K562 (cell line): ENCODE measurements around the gene LOC128125822.

ENCODE experiments used
- ATAC-seq: fragments of 200-7000 bp; cut with Tn5 transposase; 3 replicates; pipeline ENCODE4 v1.9.1; 2020; ENCODE audit warnings: moderate library complexity
- BruUV-seq: library from RNA; stranded (reverse); fragments of 400-500 nt; replicated peaks from 2 replicates; lab custom pipeline; 2021; lab: Mats Ljungman, UMichigan
- CTCF ChIA-PET: fragments of 300-600 bp; formaldehyde crosslinking; extraction: SDS; loops from one replicate; lab custom pipeline; 2021; ENCODE audit warnings: low intra/inter-chr PET ratio; lab: Yijun Ruan, JAX
- POLR2A ChIA-PET: fragments of 300-600, 350-650 bp; sonication (Branson Sonifier 250); formaldehyde crosslinking; extraction: SDS; loops from one replicate; lab custom pipeline; 2021; ENCODE audit warnings: antibody characterized with exemption, inconsistent platforms; lab: Yijun Ruan, JAX
- DNase-seq, 4 experiments: peaks; one replicate each; pipeline versions ENCODE4 v3.0.0 to v3.0.0-alpha.2; 2011 to 2018; ENCODE audit warnings: low spot score in 3 of 4, mixed read lengths in 3 of 4; ENCODE audit errors: extremely low read depth in 1 of 4
- FAIRE-seq: peaks from 2 replicates; lab custom pipeline; 2011; peaks lifted over from hg19 to GRCh38; lab: Jason Lieb, UNC
- H2AFZ ChIP-seq: 2 replicates; pipeline ENCODE4 v1.6.0; 2011; ENCODE audit warnings: low read depth, low read length, control low read depth, inconsistent platforms
- H3K27ac ChIP-seq: fragments of 200-600 bp; 3 replicates; pipeline ENCODE4 v1.8.0; 2011; ENCODE audit warnings: low read depth, mild to moderate bottlenecking, control low read depth, inconsistent platforms, low read length, moderate library complexity, mixed read lengths; ENCODE audit errors: extremely low read depth
- H3K27me3 ChIP-seq, 2 experiments: fragments of 300-600 bp in 1 of 2; 2 replicates in 1 of 2; 3 replicates in 1 of 2; pipeline versions ENCODE4 v1.6.0 to v1.8.0; 2011; ENCODE audit warnings: inconsistent platforms in 2 of 2, low read length in 2 of 2, mild to moderate bottlenecking in 1 of 2, mixed read lengths in 1 of 2, moderate library complexity in 1 of 2; ENCODE audit not compliant: control insufficient read depth in 2 of 2, insufficient read depth in 2 of 2
- H3K36me3 ChIP-seq: fragments of 300-600 bp; 3 replicates; pipeline ENCODE4 v1.8.0; 2011; ENCODE audit warnings: mild to moderate bottlenecking, low read length, inconsistent platforms; ENCODE audit not compliant: control insufficient read depth, insufficient read depth
- H3K4me1 ChIP-seq, 2 experiments: fragments of 200-600 bp in 1 of 2; replicated peaks in 1 of 2; 2 replicates in 1 of 2; 3 replicates in 1 of 2; pipeline versions ENCODE4 v1.5.1 to v1.8.0; 2011; ENCODE audit warnings: inconsistent platforms in 2 of 2, low read length in 2 of 2, mild to moderate bottlenecking in 1 of 2, mixed read lengths in 1 of 2, moderate library complexity in 1 of 2; ENCODE audit not compliant: control insufficient read depth in 2 of 2, insufficient read depth in 2 of 2
- H3K4me2 ChIP-seq: 2 replicates; pipeline ENCODE4 v1.6.1; 2011; ENCODE audit warnings: low read length, control low read depth, inconsistent platforms, mixed read lengths; ENCODE audit not compliant: insufficient read depth
- H3K4me3 ChIP-seq: fragments of 200-600 bp; sonication (generic), shearing (Covaris generic); 2 replicates; pipeline ENCODE4 v1.5.1; 2016; ENCODE audit warnings: control low read depth, inconsistent platforms
- H3K79me2 ChIP-seq: fragments of 200-600 bp; 3 replicates; pipeline ENCODE4 v1.8.0; 2011; ENCODE audit warnings: low read length, inconsistent platforms; ENCODE audit not compliant: control insufficient read depth, insufficient read depth
- H3K9ac ChIP-seq, 2 experiments: 2 replicates each; pipeline versions ENCODE4 v1.6.0 to v1.6.1; 2011; ENCODE audit warnings: low read depth in 2 of 2, low read length in 2 of 2, control low read depth in 1 of 2, inconsistent platforms in 1 of 2, mild to moderate bottlenecking in 1 of 2, mixed read lengths in 1 of 2; ENCODE audit not compliant: insufficient read depth in 1 of 2
- H3K9me1 ChIP-seq: one replicate; pipeline ENCODE4 v1.6.0; 2011; ENCODE audit warnings: inconsistent platforms, mild to moderate bottlenecking, low read length, moderate library complexity; ENCODE audit not compliant: control insufficient read depth, insufficient read depth
- H3K9me3 ChIP-seq: replicated peaks from 2 replicates; pipeline ENCODE4 v1.5.1; 2011; ENCODE audit warnings: low read depth, low read length, inconsistent platforms; ENCODE audit not compliant: control insufficient read depth, insufficient read depth
- H4K20me1 ChIP-seq: replicated peaks from 2 replicates; pipeline ENCODE4 v1.6.1; 2011; ENCODE audit warnings: low read length, inconsistent platforms, mixed read lengths; ENCODE audit not compliant: control insufficient read depth, insufficient read depth
- BRD9 ChIP-seq: fragments of 450-650 bp; IDR thresholded peaks from 2 replicates; pipeline ENCODE4 v1.6.1; 2018; ENCODE audit warnings: low read depth; ENCODE audit not compliant: partially characterized antibody
- FOXK1 ChIP-seq: sonication (generic); formaldehyde crosslinking; IDR thresholded peaks from 2 replicates; pipeline ENCODE4 v1.8.0; 2022; ENCODE audit warnings: missing genetic modification reagents, mild to moderate bottlenecking, borderline replicate concordance
- FOXM1 ChIP-seq, 2 experiments: fragments of 450-650 bp in 1 of 2; sonication (generic) in 1 of 2; formaldehyde crosslinking in 1 of 2; IDR thresholded peaks; 2 replicates each; pipeline versions ENCODE4 v1.6.1 to v1.9.0; 2017 to 2022; ENCODE audit warnings: low read depth in 2 of 2, mild to moderate bottlenecking in 2 of 2, missing genetic modification reagents in 1 of 2, moderate library complexity in 1 of 2
- GATA2 ChIP-seq: sonication (generic); formaldehyde crosslinking; IDR thresholded peaks from 2 replicates; pipeline ENCODE4 v1.4.0; 2020; ENCODE audit warnings: mild to moderate bottlenecking, missing genetic modification reagents
- HDAC1 ChIP-seq, 2 experiments: fragments of 450-650 bp; IDR thresholded peaks; 2 replicates each; pipeline ENCODE4 v1.6.1; 2016 to 2017; ENCODE audit warnings: inconsistent platforms in 1 of 2, mild to moderate bottlenecking in 1 of 2, moderate library complexity in 1 of 2
- HNRNPH1 ChIP-seq: fragments of 200-400 bp; formaldehyde crosslinking; optimal IDR thresholded peaks from 2 replicates; pipeline ENCODE3; 2017; ENCODE audit warnings: low read depth, mild to moderate bottlenecking, low read length, moderate library complexity
- RBM17 ChIP-seq: fragments of 200-400 bp; formaldehyde crosslinking; IDR thresholded peaks from 2 replicates; pipeline ENCODE4 v1.6.1; 2017; ENCODE audit warnings: low read depth, mild to moderate bottlenecking, low read length, borderline replicate concordance
- RCOR1 ChIP-seq, 2 experiments: IDR thresholded peaks; 2 replicates each; pipeline ENCODE4 v1.6.1; 2012; ENCODE audit warnings: low read depth in 2 of 2, low read length in 2 of 2, borderline replicate concordance in 1 of 2, improper control_type of control experiment in 1 of 2
- ZNF197 ChIP-seq: fragments of 200-800 bp; sonication (Bioruptor generic); IDR thresholded peaks from 2 replicates; pipeline ENCODE4 v1.6.1; 2016; ENCODE audit warnings: low read depth, missing genetic modification characterization, missing compliant biosample characterization
- ZNF407 ChIP-seq: fragments of 450-650 bp; IDR thresholded peaks from 2 replicates; pipeline ENCODE4 v1.6.1; 2016; ENCODE audit warnings: low read depth
- ZNF561 ChIP-seq: fragments of 450-650 bp; formaldehyde crosslinking; conservative IDR thresholded peaks from 2 replicates; pipeline ENCODE4 v1.4.0; 2020; ENCODE audit warnings: mild to moderate bottlenecking, moderate library complexity
- ZNF717 ChIP-seq: fragments of 250-450 bp; sonication (Bioruptor Pico); IDR thresholded peaks from 2 replicates; pipeline ENCODE4 v1.5.0; 2021
- WGBS: fragments of 100-300 bp; shearing (Covaris generic); methylation state at CpG from one replicate; pipeline ENCODE4 v1.1.6; 2016; ENCODE audit warnings: low coverage, mixed read lengths; ENCODE audit not compliant: insufficient coverage; ENCODE audit errors: missing lambda C conversion rate; 5-methylcytosine and 5-hydroxymethylcytosine counted together
- in situ Hi-C: fragments of 300-500 bp; cut with MboI; formaldehyde crosslinking; loops from 4 replicates; pipeline ENCODE4 v1.15.0; 2018; ENCODE audit warnings: inconsistent platforms, mixed read lengths
- intact Hi-C: fragments of 100-400 bp; cut with micrococcal nuclease; formaldehyde crosslinking; loops from 2 replicates; pipeline ENCODE4 v1.14.2; 2022

LOC128125822 gene

GRCh38 chr6:63584125-63584514, 11.8 kb downstream of the LOC128125822 start:
- no peak overlapping the region for H3K4me2 ChIP-seq
- H3K27me3 ChIP-seq = no peaks in the 10 kb centered on the region
- no peaks in the 10 kb centered on the region for H3K9me3 ChIP-seq
- no peak overlapping the region for H2AFZ ChIP-seq
- H3K27ac ChIP-seq = no peak overlapping the region
- in situ Hi-C loops = no loop called here
- no peaks in the 10 kb centered on the region for H4K20me1 ChIP-seq
- ChIA-PET POLR2A (interaction anchor here (0.5 to 2.8 kb wide), 6 partner anchors 9 to 217 kb away, joined by 3 to 14 read pairs (median 7); partner anchors contain the start of gene PHF3), CTCF (no interaction called here)
- FAIRE-seq = peak; percentile 72
- H3K4me1 ChIP-seq = no peaks in the 10 kb centered on the region
- H3K4me3 ChIP-seq = no peak overlapping the region
- intact Hi-C loops = no loop called here
- no peaks in the 10 kb centered on the region for H3K79me2 ChIP-seq
- 43% methylated on average over 4 of the region's 4 CpGs for WGBS
- no peak overlapping the region for H3K9ac ChIP-seq
- no TSS peak for BruUV-seq
- DNase-seq = no peak
- no peaks in the 10 kb centered on the region for H3K9me1 ChIP-seq
- H3K36me3 ChIP-seq = peaks cover 31% of the 10 kb centered on the region
- ATAC-seq = peak; percentile 34
- TF ChIP-seq ZNF717 (CRISPR knock-in tag) (no peak), ZNF561 (CRISPR knock-in tag) (no peak), FOXM1 (IDR thresholded peaks at IDR 0.05; ENCODE audit: low read depth) (no peak), FOXM1 (CRISPR knock-in tag; IDR thresholded peaks at IDR 0.05; ENCODE audit: low read depth) (no peak), RBM17 (no peak), ZNF197 (no peak), HNRNPH1 (no peak), ZNF407 (no peak), BRD9 (no peak), GATA2 (CRISPR knock-in tag) (no peak), HDAC1 (IDR thresholded peaks at IDR 0.05) (no peak), FOXK1 (CRISPR knock-in tag) (no peak), RCOR1 (IDR thresholded peaks at IDR 0.05; ENCODE audit: borderline replicate concordance in 1 of 2, low read depth in 2 of 2, low read length in 2 of 2) (no peak)
- TF ChIP-seq, all 486 proteins: peak for 0
